Germinal center (tissue), 1 donor: ENCODE data around the gene CYP3A5.
"Not testable (repeated sequence)": the region's sequence is repeated elsewhere in the genome, so short reads cannot be mapped to it uniquely, and the experiment has no call there.

Source experiments
- DNase-seq: peaks from one replicate; pipeline ENCODE4 v3.0.0; 2012; ENCODE audit warnings: mixed read lengths, low spot score

Gene CYP3A5

DNA sequence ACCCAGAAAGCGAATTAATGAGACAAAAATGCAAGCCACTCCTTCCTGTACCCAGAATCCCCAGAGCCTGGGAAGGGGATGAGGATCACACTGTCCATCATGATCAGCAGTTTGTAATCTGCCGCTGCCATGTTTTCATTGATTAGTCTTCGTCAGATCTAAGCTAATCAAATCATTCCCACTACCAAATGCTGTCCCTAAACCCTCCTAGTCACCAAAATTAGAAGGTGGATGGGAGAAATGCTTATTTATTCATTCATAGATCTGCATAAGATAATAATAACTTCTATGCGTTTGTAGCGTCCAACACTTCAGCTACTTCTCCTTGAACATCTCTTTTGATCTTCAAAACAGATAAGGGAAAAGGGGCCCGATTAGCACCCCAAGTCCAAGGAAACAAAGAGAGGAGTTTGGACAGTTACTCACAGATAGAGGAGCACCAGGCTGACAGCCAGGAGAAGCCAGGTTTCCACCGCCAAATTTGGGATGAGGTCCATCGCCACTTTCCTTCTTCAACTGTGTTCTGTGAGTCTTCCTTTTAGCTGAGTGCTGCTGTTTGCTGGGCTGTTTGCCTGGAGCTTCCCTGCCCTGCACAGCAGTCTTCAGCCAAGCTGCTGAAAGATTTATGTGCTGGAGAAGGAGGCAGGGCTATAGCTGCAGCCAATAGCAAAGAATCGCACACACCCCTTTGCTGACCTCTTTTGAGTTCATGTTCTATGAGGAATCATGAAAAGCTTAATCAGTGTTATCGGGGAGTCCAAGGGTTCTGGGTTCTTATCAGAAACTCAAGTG is at the start of gene CYP3A5:
TSS of gene CYP3A5 (minus strand) at position 597 of the 792 bp plus-strand sequence. CDS start at position 497, 100 bp downstream.
- DNase-seq, result no peak

DNA sequence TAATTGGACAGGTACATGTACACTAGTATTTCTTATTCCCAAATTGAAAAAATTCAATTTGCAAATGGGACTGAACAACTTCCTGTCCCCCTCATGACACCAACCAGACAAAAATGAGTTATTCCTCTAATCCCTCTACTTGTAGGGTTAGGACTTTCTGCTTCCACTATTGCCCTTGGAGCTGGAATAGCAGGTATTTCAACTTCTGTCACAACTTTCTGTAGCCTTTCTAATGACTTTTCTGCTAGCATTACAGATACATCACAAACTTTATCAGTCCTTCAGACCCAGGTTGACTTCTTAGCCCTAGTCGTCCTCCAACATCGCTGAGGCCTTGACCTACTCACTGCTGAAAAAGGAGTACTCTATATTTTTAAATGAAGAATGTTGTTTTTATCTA is 48.8 kb upstream of the CYP3A5 start:
- DNase-seq, result no peak

DNA sequence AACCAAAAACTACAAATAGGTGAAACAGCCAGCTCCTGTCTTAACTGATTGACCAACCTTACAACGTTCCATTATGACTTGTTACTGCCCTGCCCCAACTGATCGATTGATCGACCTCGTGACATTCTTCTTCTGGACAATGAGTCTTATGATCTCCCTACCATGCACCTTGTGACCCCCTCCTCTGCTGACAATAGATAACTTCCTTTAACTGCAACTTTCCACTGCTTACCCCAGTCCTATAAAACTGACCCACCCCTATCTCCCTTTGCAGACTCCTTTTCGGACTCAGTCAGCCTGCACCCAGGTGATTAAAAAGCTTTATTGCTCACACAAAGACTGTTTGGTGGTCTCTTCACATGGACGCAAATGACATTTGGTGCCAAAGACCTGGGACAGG is 43.4 kb upstream of the CYP3A5 start:
- DNase-seq, result not testable (repeated sequence)

DNA sequence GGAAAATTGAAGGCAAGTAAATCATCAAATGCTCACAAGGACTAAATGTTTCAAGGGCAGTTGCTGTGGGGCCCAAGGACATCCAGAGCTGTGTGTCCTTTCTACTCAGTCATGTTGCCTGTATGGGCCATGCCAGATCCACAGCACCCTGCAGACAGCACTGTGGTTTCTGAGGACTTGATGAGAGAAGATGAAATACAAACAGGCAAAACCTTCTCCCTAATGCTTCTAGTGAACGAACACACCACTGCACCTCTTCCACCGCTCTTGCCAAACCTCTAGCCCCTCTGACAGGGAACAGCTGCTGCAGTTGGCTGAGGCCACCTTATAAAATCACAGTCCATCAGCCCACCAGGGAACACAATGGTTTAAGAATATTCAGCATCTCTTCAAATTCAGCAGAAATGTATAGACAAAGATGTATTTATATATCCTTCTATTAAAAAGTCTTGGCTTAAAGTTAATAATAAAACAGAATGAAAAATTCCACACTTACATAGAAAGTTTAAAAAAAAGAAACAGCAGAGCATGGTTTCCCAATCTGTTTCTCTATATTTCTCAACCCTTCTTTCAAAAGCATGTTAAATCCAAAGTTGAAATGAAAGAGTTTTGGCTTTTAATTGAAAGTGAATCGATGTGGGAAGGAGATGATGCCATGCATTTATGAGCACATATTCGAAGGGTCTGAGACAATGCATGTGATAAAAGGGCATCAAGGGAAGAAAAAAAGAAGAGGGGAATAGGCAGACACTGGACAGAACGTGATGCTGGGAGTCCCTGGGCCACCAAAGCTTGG is 41.2 kb upstream of the CYP3A5 start:
- DNase-seq, result no peak

DNA sequence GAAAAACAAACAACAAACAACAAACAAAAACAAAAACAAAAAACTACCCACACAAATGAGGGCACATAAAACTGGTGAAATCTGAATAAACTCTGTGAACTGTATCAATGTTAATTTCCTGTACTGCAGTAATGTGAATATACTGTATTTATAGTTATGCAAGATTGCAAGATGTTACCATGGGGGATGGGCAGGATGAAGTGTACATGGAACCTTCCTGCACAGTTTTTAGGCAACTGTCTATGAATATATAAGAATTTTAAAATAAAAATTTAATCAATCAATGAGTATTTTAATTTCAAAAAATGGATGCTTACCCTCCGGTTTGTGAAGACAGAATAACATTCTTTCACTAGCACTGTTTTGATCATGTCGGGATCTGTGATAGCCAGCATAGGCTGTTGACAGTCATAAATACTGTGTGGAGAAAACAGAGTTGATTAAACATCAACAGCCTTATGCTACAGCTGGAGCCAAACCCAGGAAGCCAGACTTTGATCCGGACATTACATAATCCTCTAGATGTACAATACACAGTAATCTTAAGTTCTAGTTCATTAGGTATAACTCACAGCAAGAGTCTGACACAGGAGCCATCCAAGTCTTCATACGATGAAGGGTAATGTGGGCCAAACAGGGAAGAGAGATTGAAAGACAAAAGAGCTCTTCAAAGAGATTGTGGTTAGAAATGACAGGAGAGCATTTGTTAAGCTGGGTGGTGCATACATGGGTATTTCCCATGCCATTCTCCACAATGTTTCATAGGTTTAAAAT is 40.4 kb upstream of the CYP3A5 start:
- DNase-seq, result no peak

DNA sequence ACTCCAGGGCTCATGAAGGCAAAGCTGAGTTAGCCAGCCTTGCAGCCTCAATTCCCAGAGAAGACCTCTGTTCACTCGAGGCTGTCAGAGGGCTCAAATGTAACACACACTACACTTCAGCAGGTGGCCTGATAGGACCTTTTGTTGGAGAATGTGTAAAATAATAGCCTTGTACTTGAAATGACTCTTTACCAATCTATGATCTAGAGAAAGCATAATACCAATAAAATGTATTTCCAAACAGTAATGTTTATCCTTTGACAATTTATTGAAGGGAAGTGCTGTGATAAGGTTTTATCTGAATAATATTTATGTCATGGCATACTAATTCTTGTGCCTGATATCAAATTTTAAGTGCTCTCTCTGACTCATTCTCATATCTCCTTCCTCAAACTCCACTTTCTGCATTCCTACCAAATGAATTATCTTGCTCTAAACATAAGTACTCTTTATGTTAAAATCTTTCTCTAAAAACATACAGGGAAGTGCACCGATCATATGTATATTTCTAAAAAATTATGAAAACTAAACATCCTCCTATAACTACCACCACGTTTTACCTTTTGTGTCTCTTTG is 34.3 kb upstream of the CYP3A5 start:
- DNase-seq, result no peak

DNA sequence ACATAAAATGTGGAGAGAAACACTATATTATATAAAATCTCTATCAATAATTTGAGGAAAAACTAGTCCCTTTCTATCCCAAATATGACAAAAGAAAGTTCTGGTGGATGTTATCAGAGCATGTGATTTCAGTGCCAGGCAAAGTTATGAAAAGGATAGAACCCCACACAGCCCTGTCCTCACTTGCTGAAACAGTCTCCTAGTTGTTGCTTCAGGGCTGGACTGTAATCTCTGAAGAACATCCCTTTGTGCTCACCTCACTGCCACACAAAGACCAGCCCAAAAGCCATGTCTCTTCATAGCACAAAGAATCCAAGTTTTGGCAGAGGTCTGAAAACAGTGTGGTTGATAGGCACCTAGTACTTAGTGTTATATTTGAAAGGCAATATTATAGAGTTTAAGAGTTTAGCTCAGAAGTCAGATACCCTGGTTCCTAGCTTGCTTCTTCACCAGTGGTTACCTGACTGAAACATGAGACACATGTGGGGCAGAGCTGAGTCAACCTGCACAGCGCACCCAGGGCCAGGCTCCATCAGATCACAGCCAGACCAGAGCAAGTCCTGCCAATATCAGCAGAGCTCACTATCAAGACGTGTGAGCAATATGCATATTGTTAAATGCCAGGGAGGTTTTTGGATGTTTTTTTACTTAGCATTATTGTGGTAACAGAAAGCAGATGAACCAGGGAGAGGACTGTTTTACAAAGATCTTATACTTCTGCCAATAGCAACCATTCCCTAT is 30.2 kb upstream of the CYP3A5 start:
- no peak for DNase-seq

DNA sequence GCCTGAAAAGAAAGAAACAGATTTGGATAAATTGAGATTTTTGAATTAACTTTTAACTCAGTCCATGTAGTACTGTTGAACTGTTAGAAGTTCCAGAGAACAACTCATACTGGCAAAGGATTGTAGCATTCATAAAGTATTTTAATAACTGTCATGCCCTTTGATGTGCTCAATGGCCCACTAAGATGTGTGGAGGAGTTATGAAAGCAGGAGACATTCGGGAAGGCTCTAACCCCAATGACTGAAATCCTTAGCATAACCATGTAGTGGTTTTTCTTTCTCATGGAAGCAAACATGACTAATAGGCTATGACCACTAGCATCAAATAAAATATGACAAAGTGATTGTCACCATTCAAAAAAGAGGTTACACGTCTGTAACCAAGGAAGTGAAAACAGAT is 29.5 kb upstream of the CYP3A5 start:
- DNase-seq, result no peak

DNA sequence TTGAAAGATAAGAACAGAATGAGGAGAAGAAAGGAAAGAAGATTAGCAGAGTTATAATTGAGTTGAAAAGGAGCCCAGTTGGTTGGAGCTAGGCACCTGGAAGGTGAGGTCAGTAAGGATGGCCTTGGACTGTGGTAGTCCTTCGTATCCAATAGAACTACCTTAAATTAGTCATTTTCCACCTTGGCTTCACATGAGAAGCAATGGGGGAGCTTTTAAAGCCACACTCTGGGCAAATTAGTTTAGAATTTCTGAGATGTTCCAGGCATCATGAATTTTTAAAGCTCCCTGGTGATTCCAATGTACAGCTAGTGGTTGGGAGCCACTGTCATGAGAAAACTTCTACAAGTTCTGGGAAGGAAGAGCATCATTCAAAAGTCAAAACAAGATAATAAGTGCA is 27.3 kb upstream of the CYP3A5 start:
- DNase-seq, result no peak

DNA sequence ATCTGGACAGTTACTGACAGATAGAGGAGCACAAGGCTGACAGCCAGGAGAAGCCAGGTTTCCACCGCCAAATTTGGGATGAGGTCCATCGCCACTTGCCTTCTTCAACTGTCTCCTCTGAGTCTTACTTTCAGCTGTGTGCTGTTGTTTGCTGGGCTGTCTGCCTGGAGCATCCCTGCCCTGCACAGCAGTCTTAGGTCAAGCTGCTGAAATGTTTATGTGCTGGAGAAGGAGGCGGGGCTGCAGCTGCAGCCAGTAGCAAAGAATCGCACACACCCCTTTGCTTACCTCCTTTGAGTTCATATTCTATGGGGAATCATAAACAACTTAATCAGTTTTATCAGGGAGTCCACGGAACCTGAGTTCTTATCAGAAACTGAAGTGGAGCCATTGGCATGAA is 20.1 kb upstream of the CYP3A5 start:
- no peak for DNase-seq

DNA sequence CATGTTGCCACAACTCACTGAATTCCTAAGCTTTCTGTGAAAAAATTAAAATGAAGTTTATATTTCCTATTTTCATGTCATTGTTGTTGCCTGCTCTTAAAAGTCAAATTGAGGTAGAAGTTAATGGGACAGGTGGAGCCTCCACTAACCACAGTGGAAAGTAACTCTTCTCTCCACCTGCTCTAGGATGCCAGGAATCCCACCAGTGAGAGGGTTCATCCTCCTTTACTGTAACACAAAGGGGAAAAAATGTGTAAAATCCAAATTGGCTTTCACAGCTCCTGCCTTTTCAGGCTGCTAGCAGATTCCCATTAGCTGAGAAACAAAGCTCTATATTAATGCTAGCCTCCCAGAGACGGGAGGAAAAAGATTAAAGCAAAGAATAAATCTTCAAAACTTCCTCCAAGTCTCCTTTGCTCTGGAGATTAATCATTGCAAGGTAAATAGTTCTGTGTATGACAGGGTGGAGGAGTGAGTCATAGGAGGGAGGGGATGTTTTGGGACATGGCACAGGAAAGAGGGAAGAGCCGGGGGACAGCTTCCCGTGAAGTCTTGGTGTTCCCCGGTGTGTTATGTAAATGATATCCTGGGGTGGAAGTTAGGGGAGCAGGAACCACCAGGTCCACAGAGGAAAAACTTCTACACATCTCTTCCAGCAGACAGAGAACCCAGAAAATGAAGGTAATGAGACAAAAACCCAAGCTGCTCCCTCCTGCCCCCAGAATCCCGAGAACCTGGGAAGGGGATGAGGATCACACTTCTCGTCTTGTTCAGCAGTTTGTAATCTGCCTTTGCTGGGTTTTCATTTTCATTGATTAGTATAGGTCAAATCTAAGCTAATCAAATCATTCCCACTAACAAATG is 19.3 kb upstream of the CYP3A5 start:
- DNase-seq, result not testable (repeated sequence)

DNA sequence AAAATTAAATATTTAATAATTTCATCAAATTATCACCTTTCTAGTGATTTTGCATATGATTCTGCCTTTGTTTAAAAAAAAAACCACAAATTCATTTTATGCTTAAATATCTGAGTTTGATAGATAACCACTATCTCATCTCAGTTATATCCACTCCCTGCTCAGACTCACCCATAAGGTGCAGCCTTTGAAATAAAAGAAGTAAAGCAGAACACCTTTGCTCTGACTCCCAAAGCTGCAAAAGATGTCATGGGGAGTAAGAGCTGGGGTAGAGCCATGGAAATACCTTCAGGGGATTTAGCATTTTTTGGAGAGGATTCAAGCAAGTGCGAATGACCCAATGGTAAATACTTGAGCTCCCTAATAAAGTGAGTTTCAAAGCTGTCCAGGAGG is 15.1 kb upstream of the CYP3A5 start:
- no peak for DNase-seq

DNA sequence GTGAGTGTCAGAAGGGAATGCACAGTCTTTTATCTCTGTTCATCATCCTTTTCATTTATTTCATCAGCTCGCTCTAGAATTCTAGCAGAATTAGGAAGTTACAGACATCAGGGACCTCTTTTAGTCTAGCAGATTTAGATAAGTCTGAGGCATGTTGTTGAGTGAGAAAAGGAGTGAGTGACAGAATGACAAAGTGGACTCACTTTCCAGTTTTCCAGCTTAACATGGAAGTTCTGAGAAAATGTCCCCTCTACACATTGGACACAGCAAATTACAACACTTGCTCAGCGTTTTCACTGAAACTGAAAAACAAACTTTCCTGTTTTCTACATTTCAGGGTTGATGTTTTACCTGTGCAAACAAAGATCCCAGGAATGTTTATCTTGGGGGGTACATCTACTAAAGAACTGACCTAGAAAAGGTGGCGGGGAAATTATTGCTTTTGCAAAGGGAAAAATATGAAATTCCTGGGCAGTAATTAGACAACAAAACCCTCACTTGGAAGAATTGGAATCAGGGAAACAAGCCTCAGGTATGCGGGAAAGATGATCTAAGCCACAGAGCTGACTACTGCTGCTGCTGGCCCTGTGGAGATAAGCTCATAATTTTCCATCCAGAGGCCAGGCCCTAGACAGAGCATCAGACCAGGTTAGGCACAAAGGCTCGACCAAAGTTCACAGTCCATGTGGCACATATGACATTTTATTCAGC is 14.6 kb upstream of the CYP3A5 start:
- DNase-seq, result no peak

DNA sequence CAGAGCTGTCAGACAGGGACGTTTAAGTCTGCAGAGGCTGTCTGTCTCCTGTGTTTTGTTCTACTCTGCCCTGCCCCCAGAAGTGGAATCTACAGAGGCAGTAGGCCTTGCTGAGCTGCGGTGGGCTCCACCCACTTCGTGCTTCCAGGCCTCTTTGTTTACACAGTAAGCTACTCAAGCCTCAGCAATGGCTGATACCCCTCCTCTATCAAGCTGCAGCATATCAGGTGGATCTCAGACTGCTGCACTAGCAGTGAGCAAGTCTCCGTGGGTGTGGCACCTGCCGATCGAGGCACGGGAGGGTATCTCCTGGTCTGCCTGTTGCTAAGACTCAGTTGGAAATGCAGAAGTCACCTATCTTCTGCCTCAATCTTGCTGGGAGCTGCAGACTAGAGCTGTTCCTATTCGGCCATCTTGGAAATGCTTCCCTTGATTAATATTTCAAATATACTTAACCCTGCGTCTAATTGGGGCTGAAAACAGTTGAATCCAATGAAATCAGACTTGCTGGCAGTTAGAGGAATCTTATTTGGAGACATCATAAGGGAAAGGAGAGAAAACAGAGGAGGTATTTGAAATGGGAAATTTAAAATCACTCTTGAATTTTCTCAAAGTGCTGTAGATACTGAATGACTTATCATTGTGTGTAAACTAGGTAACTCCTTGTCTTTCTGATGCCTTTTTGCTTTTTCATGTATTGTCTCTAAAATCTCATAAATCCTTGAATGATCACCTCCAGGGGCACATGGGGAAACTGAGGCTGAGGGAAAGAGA is 13.8 kb upstream of the CYP3A5 start:
- no peak for DNase-seq

DNA sequence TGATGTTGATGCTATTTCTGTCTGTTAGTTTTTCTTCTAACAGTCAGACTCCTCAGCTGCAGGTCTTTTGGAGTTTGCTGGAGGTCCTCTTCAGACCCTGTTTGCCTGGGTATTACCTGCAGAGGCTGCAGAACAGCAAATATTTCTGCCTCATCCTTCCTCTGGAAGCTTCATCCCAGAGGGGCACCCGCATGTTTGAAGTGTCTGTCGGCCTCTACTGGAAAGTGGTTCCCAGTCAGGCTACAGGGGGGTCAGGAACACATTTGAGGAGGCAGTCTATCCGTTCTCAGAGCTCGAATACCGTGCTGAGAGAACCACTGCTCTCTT is 13.3 kb upstream of the CYP3A5 start:
- DNase-seq, result no peak

DNA sequence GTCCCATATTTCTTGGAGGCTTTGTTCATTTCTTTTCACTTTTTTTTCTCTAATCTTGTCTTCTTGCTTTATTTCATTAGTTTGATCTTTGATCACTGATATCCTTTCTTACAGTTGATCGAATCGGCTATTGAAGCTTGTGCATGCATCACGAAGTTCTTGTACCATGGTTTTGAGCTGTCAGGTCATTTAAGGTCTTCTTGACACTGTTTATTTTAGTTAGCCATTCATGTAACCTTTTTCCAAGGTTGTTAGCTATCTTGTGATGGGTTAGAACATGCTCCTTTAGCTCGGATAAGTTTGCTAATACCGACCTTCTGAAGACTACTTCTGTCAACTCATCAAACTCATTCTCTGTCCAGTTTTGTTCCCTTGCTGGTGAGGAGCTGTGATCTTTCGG is 12.8 kb upstream of the CYP3A5 start:
- DNase-seq, result not testable (repeated sequence)

DNA sequence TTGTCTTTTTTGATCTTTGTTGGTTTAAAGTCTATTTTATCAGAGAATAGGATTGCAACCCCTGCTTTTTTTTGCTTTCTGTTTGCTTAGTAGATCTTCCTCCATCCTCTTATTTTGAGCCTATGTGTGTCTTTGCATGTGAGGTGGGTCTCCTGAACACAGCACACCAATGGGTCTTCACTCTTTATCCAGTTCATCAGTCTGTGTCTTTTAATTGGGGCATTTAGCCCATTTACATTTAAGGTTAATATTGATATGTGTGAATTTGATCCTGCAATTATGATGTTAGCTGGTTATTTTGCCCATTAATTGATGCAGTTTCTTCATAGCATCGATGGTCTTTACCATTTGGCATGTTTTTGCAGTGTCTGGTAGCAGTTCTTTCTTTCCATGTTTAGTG is 11.9 kb upstream of the CYP3A5 start:
- DNase-seq, result not testable (repeated sequence)

DNA sequence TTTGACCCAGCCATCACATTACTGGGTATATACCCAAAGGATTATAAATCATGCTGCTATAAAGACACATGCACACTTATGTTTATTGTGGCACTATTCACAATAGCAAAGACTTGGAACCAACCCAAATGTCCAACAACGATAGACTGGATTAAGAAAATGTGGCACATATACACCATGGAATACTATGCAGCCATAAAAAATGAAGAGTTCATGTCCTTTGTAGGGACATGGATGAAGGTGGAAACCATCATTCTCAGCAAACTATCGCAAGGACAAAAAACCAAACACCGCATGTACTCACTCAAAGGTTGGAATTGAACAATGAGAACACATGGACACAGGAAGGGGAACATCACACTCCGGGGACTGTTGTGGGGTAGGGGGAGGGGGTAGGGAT is 11.1 kb upstream of the CYP3A5 start:
- DNase-seq, result not testable (repeated sequence)
